Subcutaneous adipose tissue (tissue), 4 donors: ENCODE results near the gene HELZ. TPM values are rescaled to one million over a fixed set of nuclear protein-coding genes. Genes with fewer than 3 reads are reported as not detected.

Source experiments
- total RNA-seq, 4 donors: library from RNA; depleted of rRNA; stranded (reverse); fragments of >200 nt; gene quantifications; one replicate each; pipeline ENCODE4 v1.1.0, GENCODE V29; 2016
- TF ChIP-seq, protein P1 (sequence below): fragments of 450-650 bp; IDR thresholded peaks from one replicate; pipeline ENCODE4 v1.5.1; 2016; ENCODE audit warnings: low read depth, mild to moderate bottlenecking, control low read depth, antibody characterized with exemption, moderate library complexity

The HELZ gene
- total RNA-seq, 4 donors from 2014 or later = 74.5 to 83.0 (median 76.8) TPM

- TF ChIP-seq, protein P1, sequence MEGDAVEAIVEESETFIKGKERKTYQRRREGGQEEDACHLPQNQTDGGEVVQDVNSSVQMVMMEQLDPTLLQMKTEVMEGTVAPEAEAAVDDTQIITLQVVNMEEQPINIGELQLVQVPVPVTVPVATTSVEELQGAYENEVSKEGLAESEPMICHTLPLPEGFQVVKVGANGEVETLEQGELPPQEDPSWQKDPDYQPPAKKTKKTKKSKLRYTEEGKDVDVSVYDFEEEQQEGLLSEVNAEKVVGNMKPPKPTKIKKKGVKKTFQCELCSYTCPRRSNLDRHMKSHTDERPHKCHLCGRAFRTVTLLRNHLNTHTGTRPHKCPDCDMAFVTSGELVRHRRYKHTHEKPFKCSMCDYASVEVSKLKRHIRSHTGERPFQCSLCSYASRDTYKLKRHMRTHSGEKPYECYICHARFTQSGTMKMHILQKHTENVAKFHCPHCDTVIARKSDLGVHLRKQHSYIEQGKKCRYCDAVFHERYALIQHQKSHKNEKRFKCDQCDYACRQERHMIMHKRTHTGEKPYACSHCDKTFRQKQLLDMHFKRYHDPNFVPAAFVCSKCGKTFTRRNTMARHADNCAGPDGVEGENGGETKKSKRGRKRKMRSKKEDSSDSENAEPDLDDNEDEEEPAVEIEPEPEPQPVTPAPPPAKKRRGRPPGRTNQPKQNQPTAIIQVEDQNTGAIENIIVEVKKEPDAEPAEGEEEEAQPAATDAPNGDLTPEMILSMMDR = no peak
Measured at GRCh38 chr17:67221062-67221998, 23.7 kb downstream of the HELZ start.

DNA sequence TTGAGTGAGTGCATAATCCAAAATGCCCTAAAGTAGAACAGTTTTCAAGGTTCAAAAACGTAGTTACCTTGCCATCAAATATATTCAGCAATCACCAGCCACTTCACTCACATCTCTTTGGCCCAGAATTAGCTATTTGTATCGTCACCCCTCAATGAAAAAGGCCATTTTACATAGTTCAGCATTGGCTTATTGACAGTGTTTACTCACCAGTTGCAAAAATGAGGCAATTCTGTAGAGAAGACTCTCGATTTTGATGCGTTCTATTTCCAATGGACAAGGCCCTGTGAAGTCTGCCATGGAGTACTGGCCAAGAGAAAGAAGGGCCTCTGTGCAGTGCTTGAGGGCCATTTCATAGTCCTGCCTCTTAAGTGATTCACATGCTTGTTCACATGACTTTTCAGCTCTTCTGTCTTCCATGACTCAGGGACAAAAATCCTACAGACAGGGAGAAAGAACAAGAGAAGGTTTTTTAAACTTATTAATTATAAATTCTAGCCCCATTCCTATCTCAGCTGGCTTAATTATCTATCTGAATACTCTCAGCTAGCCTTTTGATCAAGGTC is 26.5 kb downstream of the HELZ start:
- TF ChIP-seq, protein P1 = no peak

DNA sequence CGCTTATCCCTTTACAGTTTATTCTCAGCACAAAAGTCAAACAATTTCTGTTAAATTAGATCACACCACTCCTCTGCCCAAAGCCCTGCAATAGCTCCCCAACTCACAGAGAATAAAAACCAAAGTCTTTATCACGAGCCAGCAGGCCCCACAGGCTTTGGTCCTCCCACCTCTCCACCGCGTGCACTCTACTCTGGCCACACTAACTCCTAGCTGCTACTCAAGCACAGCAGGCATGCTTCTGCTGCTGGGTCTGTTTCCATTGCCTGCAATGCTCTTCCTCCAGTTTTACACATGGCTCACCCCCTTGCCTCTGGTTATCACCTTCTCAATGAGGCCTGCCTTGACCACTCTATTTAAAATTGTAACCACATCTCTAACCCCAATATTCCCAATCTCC is 27.6 kb downstream of the HELZ start:
- TF ChIP-seq, protein P1 = no peak

GRCh38 chr17:67216578-67217320 is 28.2 kb downstream of the HELZ start:
- TF ChIP-seq, protein P1 = no peak

DNA sequence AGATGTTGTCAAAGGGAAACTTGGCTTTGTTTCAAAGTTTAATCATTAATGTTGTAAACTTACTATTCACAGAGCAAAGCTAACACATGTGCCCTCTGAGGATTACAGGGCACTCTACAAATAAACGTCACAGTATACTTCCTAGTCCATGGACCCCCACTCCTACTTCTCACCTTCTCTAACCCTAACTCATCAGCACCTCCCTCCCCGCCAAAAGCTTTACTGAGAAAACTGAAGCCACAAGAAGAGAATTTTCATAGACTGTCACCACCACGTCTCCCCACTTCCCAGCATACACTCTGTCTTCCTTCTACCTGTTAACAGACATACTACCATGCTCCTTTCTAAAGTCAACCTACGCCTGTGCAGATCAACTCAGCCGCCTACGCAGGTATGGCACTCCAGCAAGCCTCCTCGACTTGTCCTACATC is 29.0 kb downstream of the HELZ start:
- TF ChIP-seq, protein P1 = no peak

GRCh38 chr17:67212714-67213417 is 32.1 kb downstream of the HELZ start:
- TF ChIP-seq, protein P1 = no peak
